HepG2 (cell line): Measurements from ENCODE around the gene ZBTB20. TPM values are rescaled to one million over a fixed set of nuclear protein-coding genes. Genes with fewer than 3 reads are reported as not detected.

Source experiments
- ATAC-seq: fragments of 200-7000 bp; cut with Tn5 transposase; 3 replicates; pipeline ENCODE4 v1.9.1; 2020; ENCODE audit warnings: mild to moderate bottlenecking, moderate library complexity
- BruUV-seq: library from RNA; stranded (reverse); fragments of 400-500 nt; replicated peaks from 2 replicates; lab custom pipeline; 2021; lab: Mats Ljungman, UMichigan
- CTCF ChIA-PET: fragments of 300-600 bp; formaldehyde crosslinking; extraction: SDS; loops from one replicate; lab custom pipeline; 2021; ENCODE audit warnings: low total read pairs, inconsistent platforms, low intra/inter-chr PET ratio; lab: Yijun Ruan, JAX
- POLR2A ChIA-PET: fragments of 350-600 bp; sonication (Branson Sonifier 250); formaldehyde crosslinking; loops from one replicate; lab custom pipeline; 2020; ENCODE audit warnings: antibody characterized with exemption, inconsistent platforms; lab: Yijun Ruan, JAX
- DNase-seq: peaks from one replicate; pipeline ENCODE4 v3.0.0-alpha.2; 2015; ENCODE audit warnings: low spot score
- FAIRE-seq: peaks from 3 replicates; lab custom pipeline; 2011; peaks lifted over from hg19 to GRCh38; lab: Jason Lieb, UNC
- H2AFZ ChIP-seq: one replicate; pipeline ENCODE4 v1.6.1; 2011; ENCODE audit warnings: low read length, inconsistent platforms
- H3K27ac ChIP-seq: fragments of 300-600 bp; 3 replicates; pipeline ENCODE4 v1.8.0; 2011; ENCODE audit warnings: mixed run types, mild to moderate bottlenecking, mixed read lengths, low read length, inconsistent platforms; ENCODE audit not compliant: insufficient read depth; ENCODE audit errors: extremely low read length
- H3K27me3 ChIP-seq, 2 experiments: fragments of 200-600 bp in 1 of 2; 2 replicates in 1 of 2; 3 replicates in 1 of 2; pipeline versions ENCODE4 v1.6.0 to v1.8.0; 2011; ENCODE audit warnings: low read length in 2 of 2, mild to moderate bottlenecking in 2 of 2, moderate library complexity in 2 of 2, inconsistent platforms in 1 of 2; ENCODE audit not compliant: insufficient read depth in 2 of 2, control insufficient read depth in 1 of 2
- H3K36me3 ChIP-seq, 2 experiments: fragments of 200-600 bp in 1 of 2; replicated peaks in 1 of 2; 2 replicates in 1 of 2; 3 replicates in 1 of 2; pipeline versions ENCODE4 v1.5.1 to v1.8.0; 2011; ENCODE audit warnings: low read length in 2 of 2, inconsistent platforms in 1 of 2; ENCODE audit not compliant: insufficient read depth in 2 of 2, control insufficient read depth in 1 of 2
- H3K4me1 ChIP-seq: 2 replicates; pipeline ENCODE4 v1.5.1; 2012; ENCODE audit warnings: low read length, inconsistent platforms; ENCODE audit not compliant: insufficient read depth
- H3K4me2 ChIP-seq: 2 replicates; pipeline ENCODE4 v1.6.0; 2011; ENCODE audit warnings: low read depth, low read length, inconsistent platforms
- H3K4me3 ChIP-seq, 3 experiments: fragments of 200-600 bp in 1 of 3; sonication (generic), shearing (Covaris generic) in 1 of 3; replicated peaks in 1 of 3; 2 replicates each; pipeline ENCODE4 v1.5.1; 2011 to 2016; ENCODE audit warnings: low read length in 3 of 3, inconsistent platforms in 2 of 3, low read depth in 2 of 3, mild to moderate bottlenecking in 2 of 3, control low read depth in 1 of 3, mixed read lengths in 1 of 3; ENCODE audit not compliant: insufficient read depth in 1 of 3
- H3K79me2 ChIP-seq: one replicate; pipeline ENCODE4 v1.6.1; 2011; ENCODE audit warnings: low read length, inconsistent platforms; ENCODE audit not compliant: insufficient read depth
- H3K9ac ChIP-seq: 2 replicates; pipeline ENCODE4 v1.6.0; 2011; ENCODE audit warnings: mild to moderate bottlenecking, low read depth, low read length, inconsistent platforms; ENCODE audit not compliant: insufficient read depth
- H3K9me3 ChIP-seq: 2 replicates; pipeline ENCODE4 v1.5.1; 2012; ENCODE audit warnings: mild to moderate bottlenecking, low read length
- H4K20me1 ChIP-seq: 2 replicates; pipeline ENCODE4 v1.6.0; 2011; ENCODE audit warnings: inconsistent platforms, mild to moderate bottlenecking, low read length, moderate library complexity; ENCODE audit not compliant: insufficient read depth
- CCDC6 ChIP-seq: sonication (generic); formaldehyde crosslinking; IDR thresholded peaks from 2 replicates; pipeline ENCODE4 v1.8.1; 2022; ENCODE audit warnings: mild to moderate bottlenecking, missing genetic modification reagents, moderate library complexity
- MED8 ChIP-seq: sonication (generic); formaldehyde crosslinking; IDR thresholded peaks from 2 replicates; pipeline ENCODE4 v1.8.1; 2023; ENCODE audit warnings: mild to moderate bottlenecking, missing genetic modification reagents; ENCODE audit not compliant: insufficient replicate concordance
- MYC ChIP-seq: sonication (generic); formaldehyde crosslinking; IDR thresholded peaks from 2 replicates; pipeline ENCODE4 v1.9.0; 2021; ENCODE audit warnings: missing genetic modification reagents, borderline replicate concordance
- RFX3 ChIP-seq: IDR thresholded peaks from 2 replicates; pipeline ENCODE4 v1.6.1; 2016; ENCODE audit warnings: missing biosample characterization, missing genetic modification reagents
- RFXANK ChIP-seq: IDR thresholded peaks from 2 replicates; pipeline ENCODE4 v1.6.1; 2016
- SIX1 ChIP-seq: sonication (generic); formaldehyde crosslinking; IDR thresholded peaks from 2 replicates; pipeline ENCODE4 v1.4.0; 2020; ENCODE audit warnings: missing genetic modification reagents, borderline replicate concordance
- SMC3 ChIP-seq: IDR thresholded peaks from 2 replicates; pipeline ENCODE4 v1.6.1; 2011; ENCODE audit warnings: low read length, improper control_type of control experiment
- TEAD2 ChIP-seq: sonication (generic); formaldehyde crosslinking; IDR thresholded peaks from 2 replicates; pipeline ENCODE4 v1.9.0; 2021; ENCODE audit warnings: missing genetic modification reagents
- TP53 ChIP-seq: sonication (generic); formaldehyde crosslinking; conservative IDR thresholded peaks from 2 replicates; pipeline ENCODE4 v1.4.0; 2020; ENCODE audit warnings: missing genetic modification reagents
- ZBTB37 ChIP-seq: sonication (generic); formaldehyde crosslinking; IDR thresholded peaks from 2 replicates; pipeline ENCODE4 v1.4.0; 2020; ENCODE audit warnings: mild to moderate bottlenecking, missing genetic modification reagents
- ZFYVE20 ChIP-seq: sonication (generic); formaldehyde crosslinking; IDR thresholded peaks from 2 replicates; pipeline ENCODE4 v1.8.0; 2023; ENCODE audit warnings: low read depth, mild to moderate bottlenecking, moderate library complexity, missing genetic modification reagents, borderline replicate concordance
- ZNF232 ChIP-seq: sonication (generic); formaldehyde crosslinking; IDR thresholded peaks from 2 replicates; pipeline ENCODE4 v1.4.0; 2020; ENCODE audit warnings: missing genetic modification reagents, borderline replicate concordance
- ZNF333 ChIP-seq: sonication (generic); formaldehyde crosslinking; IDR thresholded peaks from 2 replicates; pipeline ENCODE4 v1.4.0; 2020; ENCODE audit warnings: mild to moderate bottlenecking, missing genetic modification reagents, borderline replicate concordance
- ZNF354B ChIP-seq: sonication (generic); formaldehyde crosslinking; IDR thresholded peaks from 2 replicates; pipeline ENCODE4 v1.8.0; 2022; ENCODE audit warnings: mild to moderate bottlenecking, missing genetic modification reagents
- ZNF550 ChIP-seq: sonication (generic); formaldehyde crosslinking; IDR thresholded peaks from 2 replicates; pipeline ENCODE4 v1.4.0; 2020; ENCODE audit warnings: mild to moderate bottlenecking, missing genetic modification reagents, borderline replicate concordance
- ZSCAN29 ChIP-seq: sonication (generic); formaldehyde crosslinking; conservative IDR thresholded peaks from 2 replicates; pipeline ENCODE4 v1.4.0; 2020; ENCODE audit warnings: mild to moderate bottlenecking, missing genetic modification reagents
- WGBS: methylation state at CpG from one replicate; pipeline ENCODE4 v1.1.6; 2017; ENCODE audit warnings: low lambda C conversion rate; 5-methylcytosine and 5-hydroxymethylcytosine counted together
- in situ Hi-C: cut with HindIII; loops from 2 replicates; pipeline ENCODE4 v1.10.0; 2017; ENCODE audit warnings: low pct_unique_long_range_greater_than_20kb; ENCODE audit not compliant: extremely low pct_ligation_motif_present
- intact Hi-C: fragments of 100-400 bp; cut with micrococcal nuclease; formaldehyde crosslinking; loops from one replicate; pipeline ENCODE4 v1.10.0; 2022; ENCODE audit not compliant: unreplicated experiment
- polyA plus RNA-seq, 8 experiments: library from polyadenylated mRNA; depleted of rRNA in 3 of 8; stranded (reverse) in 7 of 8; unstranded in 1 of 8; fragments of >200 nt; fragmentation: Illumina TruSeq in 4 of 8; extraction: Trizol in 4 of 8; gene quantifications; 2 replicates each; pipeline versions ENCODE4 v1.2.1 to v1.2.3, GENCODE V29; 2011 to 2016; ENCODE audit warnings: low read depth in 4 of 8, missing spikeins in 1 of 8, mixed read lengths in 1 of 8; ENCODE audit not compliant: insufficient read depth in 1 of 8
- total RNA-seq, 5 experiments: library from RNA; depleted of rRNA; stranded (reverse); fragments of >200 nt; fragmentation: Illumina TruSeq; extraction: Trizol; gene quantifications; 2 replicates each; pipeline ENCODE4 v1.2.3, GENCODE V29; 2016; ENCODE audit warnings: low read depth in 1 of 5
- TF ChIP-seq, protein P1 (sequence below): sonication (generic); formaldehyde crosslinking; IDR thresholded peaks from 2 replicates; pipeline ENCODE4 v1.5.1; 2020; ENCODE audit warnings: mild to moderate bottlenecking, missing genetic modification reagents, borderline replicate concordance
- TF ChIP-seq, protein P2 (sequence below): sonication (generic); formaldehyde crosslinking; IDR thresholded peaks from 2 replicates; pipeline ENCODE4 v1.4.0; 2020; ENCODE audit warnings: low read depth, mild to moderate bottlenecking, missing genetic modification reagents

The ZBTB20 gene
- total and polyA plus RNA-seq, 2 of the 13 experiments (the other 11 are each of a cell fraction or from before 2014, with no cell fraction given), result 1.9 to 8.8 TPM

DNA sequence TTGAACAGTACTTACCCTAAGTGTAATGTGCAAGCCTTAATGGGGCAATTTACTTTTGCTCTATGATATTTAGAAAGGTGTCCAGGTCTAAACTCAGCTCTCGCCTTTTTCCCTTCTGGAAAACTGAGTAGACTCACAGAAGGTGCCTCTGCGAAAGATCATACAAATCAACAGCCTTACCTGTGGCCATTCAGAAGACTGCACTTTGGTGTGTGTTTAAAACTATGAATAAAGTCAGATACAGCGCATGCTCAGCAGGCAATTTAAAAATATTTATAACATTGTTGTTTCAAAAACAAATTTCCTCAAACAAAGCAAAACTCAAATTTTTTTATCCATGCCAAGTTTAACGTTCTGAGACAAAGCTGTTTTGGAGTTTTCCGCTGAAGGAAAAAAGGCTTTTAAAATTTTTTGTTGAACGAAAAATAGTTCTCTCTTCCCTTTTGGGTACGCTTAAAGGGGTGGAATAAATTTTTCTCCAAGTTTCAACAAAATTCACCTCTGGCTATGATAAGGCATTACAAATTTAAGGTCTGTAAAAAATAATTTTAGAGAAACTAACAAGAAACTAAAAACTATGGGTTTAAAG lies 697.0 kb downstream of the ZBTB20 start:
- TF ChIP-seq ZNF232 (CRISPR knock-in tag), result no peak
- TF ChIP-seq CCDC6 (CRISPR knock-in tag), result no peak
- no peak for TF ChIP-seq MYC (CRISPR knock-in tag)
- no peak for TF ChIP-seq SMC3
- no peak for TF ChIP-seq TEAD2 (CRISPR knock-in tag)
- TF ChIP-seq ZNF550 (CRISPR knock-in tag), result no peak
- no peak for TF ChIP-seq ZSCAN29 (CRISPR knock-in tag)
- TF ChIP-seq ZNF333, result no peak
- TF ChIP-seq, protein P1, sequence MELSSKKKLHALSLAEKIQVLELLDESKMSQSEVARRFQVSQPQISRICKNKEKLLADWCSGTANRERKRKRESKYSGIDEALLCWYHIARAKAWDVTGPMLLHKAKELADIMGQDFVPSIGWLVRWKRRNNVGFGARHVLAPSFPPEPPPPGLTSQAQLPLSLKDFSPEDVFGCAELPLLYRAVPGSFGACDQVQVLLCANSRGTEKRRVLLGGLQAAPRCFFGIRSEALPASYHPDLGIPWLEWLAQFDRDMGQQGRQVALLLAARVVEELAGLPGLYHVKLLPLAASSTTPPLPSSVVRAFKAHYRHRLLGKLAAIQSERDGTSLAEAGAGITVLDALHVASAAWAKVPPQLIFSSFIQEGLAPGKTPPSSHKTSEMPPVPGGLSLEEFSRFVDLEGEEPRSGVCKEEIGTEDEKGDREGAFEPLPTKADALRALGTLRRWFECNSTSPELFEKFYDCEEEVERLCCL (CRISPR knock-in tag), result no peak
- TF ChIP-seq RFX3 (CRISPR knock-in tag), result no peak
- TF ChIP-seq TP53, result no peak
- no peak for TF ChIP-seq MED8
- no peak for TF ChIP-seq ZBTB37
- TF ChIP-seq RFXANK (CRISPR knock-in tag), result no peak
- TF ChIP-seq SIX1 (CRISPR knock-in tag), result no peak
- TF ChIP-seq, protein P2, sequence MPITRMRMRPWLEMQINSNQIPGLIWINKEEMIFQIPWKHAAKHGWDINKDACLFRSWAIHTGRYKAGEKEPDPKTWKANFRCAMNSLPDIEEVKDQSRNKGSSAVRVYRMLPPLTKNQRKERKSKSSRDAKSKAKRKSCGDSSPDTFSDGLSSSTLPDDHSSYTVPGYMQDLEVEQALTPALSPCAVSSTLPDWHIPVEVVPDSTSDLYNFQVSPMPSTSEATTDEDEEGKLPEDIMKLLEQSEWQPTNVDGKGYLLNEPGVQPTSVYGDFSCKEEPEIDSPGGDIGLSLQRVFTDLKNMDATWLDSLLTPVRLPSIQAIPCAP (CRISPR knock-in tag), result no peak
- TF ChIP-seq ZFYVE20 (CRISPR knock-in tag), result no peak
- TF ChIP-seq ZNF354B (CRISPR knock-in tag), result no peak
- H2AFZ ChIP-seq, result no peak overlapping the region
- H3K4me3 ChIP-seq, result no peak overlapping the region
- no peaks in the 10 kb centered on the region for H3K9me3 ChIP-seq
- ChIA-PET CTCF (no interaction called here), POLR2A (no interaction called here)
- no peaks in the 10 kb centered on the region for H4K20me1 ChIP-seq
- no peak for ATAC-seq
- BruUV-seq, result no TSS peak
- in situ Hi-C loops (no loop called here), intact Hi-C loops (no loop called here)
- 95% methylated on average over 7 of the region's 7 CpGs for WGBS
- no peak overlapping the region for H3K27ac ChIP-seq
- FAIRE-seq, result no peak
- no peaks in the 10 kb centered on the region for H3K79me2 ChIP-seq
- no peak overlapping the region for H3K9ac ChIP-seq
- no peak overlapping the region for H3K4me2 ChIP-seq
- no peaks in the 10 kb centered on the region for H3K36me3 ChIP-seq
- no peaks in the 10 kb centered on the region for H3K27me3 ChIP-seq
- no peak for DNase-seq
- no peaks in the 10 kb centered on the region for H3K4me1 ChIP-seq
